PFSK-1 (cell line): ENCODE measurements around the gene BCL7C.

Experiments
- FOXP2 ChIP-seq: optimal IDR thresholded peaks from 2 replicates; pipeline ENCODE3; 2011; ENCODE audit warnings: borderline replicate concordance, control low read depth, inconsistent platforms; ENCODE audit not compliant: insufficient read depth; ENCODE audit errors: extremely low read length, extremely low read depth
- POLR2AphosphoS5 ChIP-seq: IDR thresholded peaks from 2 replicates; pipeline ENCODE4 v1.6.1; 2012; ENCODE audit warnings: low read depth, mild to moderate bottlenecking, control low read depth, low read length, moderate library complexity
- REST ChIP-seq, 2 experiments: IDR thresholded peaks; 2 replicates each; pipeline versions ENCODE4 v1.6.1 to v1.8.0; 2011 to 2012; ENCODE audit warnings: low read depth in 2 of 2, low read length in 2 of 2, control low read depth in 1 of 2, inconsistent platforms in 1 of 2, mild to moderate bottlenecking in 1 of 2, moderate library complexity in 1 of 2; ENCODE audit not compliant: insufficient read depth in 1 of 2
- SIN3A ChIP-seq: IDR thresholded peaks from 2 replicates; pipeline ENCODE4 v1.6.1; 2012; ENCODE audit warnings: mild to moderate bottlenecking, low read length, moderate library complexity, borderline replicate concordance; ENCODE audit not compliant: insufficient read depth
- TAF1 ChIP-seq: IDR thresholded peaks from 2 replicates; pipeline ENCODE4 v1.6.1; 2012; ENCODE audit warnings: low read length, control low read depth, borderline replicate concordance; ENCODE audit not compliant: insufficient read depth

GRCh38 chr16:30858111-30858495, 35.8 kb downstream of the BCL7C start:
- TF ChIP-seq SIN3A (no peak), POLR2AphosphoS5 (no peak), TAF1 (no peak), REST (IDR thresholded peaks at IDR 0.05; ENCODE audit: insufficient read depth in 1 of 2, low read depth in 2 of 2, low read length in 2 of 2) (no peak), FOXP2 (no peak)
